GM21576 (cell line): ENCODE results near the gene ODF2L.
"Not testable (repeated sequence)": the region's sequence is repeated elsewhere in the genome, so short reads cannot be mapped to it uniquely, and the experiment has no call there.

Experiments
- ATAC-seq: cut with Tn5 transposase; IDR thresholded peaks from one replicate; pipeline ENCODE4 v1.9.1; 2021; ENCODE audit warnings: mild to moderate bottlenecking, moderate library complexity; ENCODE audit not compliant: unreplicated experiment

ODF2L gene

GRCh38 chr1:86388777-86389176, 7.3 kb downstream of the ODF2L start:
- no peak for ATAC-seq

- ATAC-seq, result no peak
Measured at GRCh38 chr1:86387916-86388627, 8.1 kb downstream of the ODF2L start.

DNA sequence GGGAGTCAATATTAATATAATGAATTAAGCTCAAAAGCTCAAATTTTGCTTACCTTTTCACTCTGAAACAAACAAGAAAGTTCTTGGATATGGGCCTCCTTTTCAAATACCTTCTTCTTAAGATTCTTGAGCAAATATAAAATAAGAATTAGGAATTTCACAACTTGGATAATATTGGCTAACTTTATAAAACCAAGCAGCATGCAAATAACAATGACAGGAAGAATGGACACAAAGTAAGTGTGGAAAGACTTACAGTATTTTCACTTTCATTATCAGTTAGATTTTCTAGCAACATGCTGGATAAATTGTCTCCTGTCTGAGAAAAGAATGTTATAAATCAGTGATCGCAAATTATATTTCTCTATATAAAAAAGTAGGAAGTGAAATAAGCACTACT, 13.2 kb downstream of the ODF2L start:
- no peak for ATAC-seq

DNA sequence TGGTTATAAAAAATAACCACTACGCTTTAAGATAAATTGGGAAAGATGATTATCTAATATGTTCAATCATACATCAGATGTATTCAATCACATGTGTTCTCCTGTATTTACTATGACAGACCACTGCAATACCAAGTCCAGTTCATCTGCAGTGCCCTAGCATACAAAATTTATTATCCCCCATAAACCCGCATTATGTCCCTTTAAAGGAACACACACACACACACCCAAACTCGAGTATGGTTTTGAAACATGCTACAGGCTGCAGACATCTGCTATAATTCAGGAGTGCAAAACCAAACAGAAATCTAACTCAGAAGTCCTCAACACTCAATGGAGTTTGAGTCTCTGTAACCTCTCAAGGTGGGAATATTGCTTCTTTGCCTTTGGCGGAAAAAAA, 14.9 kb downstream of the ODF2L start:
- no peak for ATAC-seq

DNA sequence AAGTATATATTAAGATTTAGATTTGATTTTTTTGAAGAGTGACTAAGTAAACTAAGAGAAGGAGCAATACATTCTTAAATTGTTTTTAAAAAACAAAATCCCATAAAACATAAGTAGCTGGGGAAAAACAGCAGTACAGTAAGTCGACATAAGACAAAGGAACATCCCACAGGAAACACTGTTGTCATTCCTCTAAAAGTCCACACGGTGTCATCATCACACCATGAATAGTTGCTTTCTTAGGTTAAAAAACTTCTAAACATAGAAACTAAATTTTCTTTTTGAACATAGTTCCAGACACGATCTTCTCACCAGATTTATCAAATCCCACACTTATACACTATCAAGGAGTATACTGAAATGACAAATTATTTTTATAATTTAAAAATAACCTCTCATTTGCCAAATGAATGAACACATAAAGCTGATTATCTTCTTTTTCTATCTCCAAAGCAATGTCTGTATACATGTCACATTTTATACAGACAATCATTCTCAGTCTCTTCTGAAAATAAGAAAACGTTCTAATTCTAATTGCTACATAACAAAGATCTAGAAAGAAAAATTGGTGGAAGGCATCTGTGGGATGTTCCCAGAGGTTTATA, 15.8 kb downstream of the ODF2L start:
- ATAC-seq, result peak; percentile 72

- no peak for ATAC-seq
Measured at GRCh38 chr1:86378813-86379212, 17.3 kb downstream of the ODF2L start.

DNA sequence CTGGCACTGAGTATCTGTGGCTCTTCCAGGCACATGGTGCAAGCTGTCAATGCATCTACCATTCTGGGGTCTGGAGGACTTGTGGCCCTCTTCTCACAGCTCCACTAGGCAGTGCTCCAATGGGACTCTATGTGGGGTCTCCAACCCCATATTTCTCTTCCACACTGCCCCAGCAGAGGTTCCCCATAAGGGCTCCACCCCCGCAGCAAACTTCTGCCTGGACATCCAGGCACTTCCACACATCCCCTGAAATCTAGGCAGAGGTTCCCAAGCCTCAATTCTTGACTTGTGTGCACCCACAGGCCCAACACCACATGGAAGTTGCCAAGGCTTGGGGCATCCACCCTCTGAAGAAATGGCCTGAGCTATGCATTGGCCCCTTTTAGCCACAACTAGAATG, 18.8 kb downstream of the ODF2L start:
- no peak for ATAC-seq

DNA sequence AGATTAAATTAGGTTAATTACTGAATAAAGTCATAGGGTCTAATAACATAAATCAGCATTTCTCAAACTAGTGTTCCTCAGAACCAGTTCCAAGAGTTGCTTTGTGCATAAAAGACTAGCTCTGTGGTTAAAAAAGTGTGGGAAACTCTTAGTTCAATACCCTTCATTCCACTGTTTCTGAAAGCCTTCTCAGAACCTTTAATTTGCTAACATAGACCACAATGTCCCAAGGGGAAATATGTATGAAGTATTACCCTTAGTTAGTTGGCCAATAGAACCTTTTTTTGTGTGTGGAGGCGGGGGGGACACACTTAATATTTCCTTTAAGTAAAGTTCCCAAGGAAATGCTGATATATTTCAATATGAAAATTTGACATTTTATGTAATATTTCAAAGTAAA, 20.4 kb downstream of the ODF2L start:
- no peak for ATAC-seq

- ATAC-seq, result no peak
Measured at GRCh38 chr1:86370601-86371022, 25.5 kb downstream of the ODF2L start.

DNA sequence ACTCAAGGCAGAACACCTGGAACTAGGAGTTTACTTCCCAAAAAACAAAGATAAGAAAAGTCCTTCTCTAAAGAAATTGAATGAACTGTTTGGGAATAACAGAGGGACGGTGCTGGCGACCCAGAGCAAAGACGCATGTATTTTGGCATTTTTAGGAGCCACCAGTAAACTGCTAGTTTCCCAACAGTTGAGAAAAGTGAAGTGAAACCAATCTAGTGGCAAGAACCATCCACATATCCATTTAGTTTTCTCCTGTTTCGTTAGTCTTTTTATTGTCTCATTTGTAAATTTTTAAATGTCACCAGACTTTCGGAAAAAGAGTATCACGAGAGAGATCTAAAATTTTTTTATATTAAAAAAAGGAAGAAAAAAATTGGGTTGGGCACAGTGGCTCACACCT, 30.2 kb downstream of the ODF2L start:
- no peak for ATAC-seq

DNA sequence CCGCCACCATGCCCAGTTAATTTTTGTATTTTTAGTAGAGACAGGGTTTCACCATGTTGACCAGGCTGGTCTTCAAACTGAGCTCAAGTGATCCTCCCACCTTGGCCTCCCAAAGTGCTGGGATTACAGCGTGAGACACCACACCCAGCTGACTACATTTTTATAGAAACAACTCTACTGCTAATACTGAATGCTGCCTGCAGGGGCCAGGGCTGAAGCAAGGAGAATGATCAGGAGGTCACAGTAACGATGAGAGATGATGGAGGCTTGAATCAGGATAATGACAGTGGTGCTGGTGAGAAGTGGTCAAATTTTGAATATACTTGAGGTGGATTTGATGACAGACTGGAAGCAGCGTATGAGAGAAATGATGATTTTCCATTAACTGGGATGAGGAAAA, 33.3 kb downstream of the ODF2L start:
- ATAC-seq, result no peak

- ATAC-seq, result no peak
Measured at GRCh38 chr1:86357796-86358195, 38.3 kb downstream of the ODF2L start.

GRCh38 chr1:86356247-86356646, 39.9 kb downstream of the ODF2L start:
- no peak for ATAC-seq

DNA sequence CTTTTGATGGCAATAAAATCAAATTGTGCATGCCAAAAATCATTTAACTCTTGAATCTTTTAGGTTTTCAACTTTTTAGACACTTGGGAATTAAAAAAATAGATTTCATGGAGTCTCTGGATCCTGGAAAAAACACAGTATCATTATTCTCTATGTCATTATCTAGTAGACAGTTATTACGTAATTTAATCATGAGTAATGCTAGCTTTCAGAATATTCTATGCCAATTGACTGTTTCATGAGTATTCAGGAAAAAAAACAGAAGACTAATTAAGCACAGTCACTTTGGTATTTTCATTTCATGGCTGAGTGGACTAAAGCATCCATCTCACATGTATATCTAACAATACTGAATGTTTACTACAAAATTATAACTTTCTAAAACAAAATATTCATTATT, 44.0 kb downstream of the ODF2L start:
- no peak for ATAC-seq

DNA sequence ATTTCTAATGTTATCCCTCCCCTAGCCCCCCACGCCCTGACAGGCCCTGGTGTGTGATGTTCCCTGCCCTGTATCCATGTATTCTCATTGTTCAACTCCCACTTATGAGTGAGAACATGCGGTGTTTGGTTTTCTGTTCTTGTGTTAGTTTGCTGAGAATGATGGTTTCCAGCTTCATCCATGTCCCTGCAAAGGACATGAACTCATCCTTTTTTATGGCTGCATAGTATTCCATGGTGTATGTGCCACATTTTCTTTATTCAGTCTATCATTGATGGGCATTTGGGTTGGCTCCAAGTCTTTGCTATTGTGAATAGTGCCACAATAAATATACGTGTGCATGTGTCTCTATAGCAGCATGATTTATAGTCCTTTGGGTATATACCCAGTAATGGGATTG, 45.9 kb downstream of the ODF2L start:
- not testable (repeated sequence) for ATAC-seq

- no peak for ATAC-seq
Measured at GRCh38 chr1:86346388-86346787, 49.7 kb downstream of the ODF2L start.

DNA sequence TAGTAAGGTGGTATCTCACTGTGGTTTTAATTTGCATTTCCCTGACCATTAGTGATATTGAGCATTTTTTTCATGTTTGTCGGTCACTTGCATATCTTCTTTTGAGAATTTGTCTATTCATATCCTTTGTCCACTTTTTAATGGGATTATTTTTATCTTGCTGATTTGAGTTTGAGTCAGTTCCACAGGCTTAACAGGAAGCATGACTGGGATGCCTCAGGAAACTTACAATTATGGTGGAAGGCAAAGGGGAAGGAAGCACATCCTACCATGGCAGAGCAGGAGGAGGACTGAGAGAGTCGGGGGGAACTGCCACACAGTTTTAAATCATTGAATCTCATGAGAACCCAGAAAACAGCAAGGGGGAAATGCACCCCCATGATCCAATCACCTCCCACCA, 51.1 kb downstream of the ODF2L start:
- ATAC-seq, result no peak

DNA sequence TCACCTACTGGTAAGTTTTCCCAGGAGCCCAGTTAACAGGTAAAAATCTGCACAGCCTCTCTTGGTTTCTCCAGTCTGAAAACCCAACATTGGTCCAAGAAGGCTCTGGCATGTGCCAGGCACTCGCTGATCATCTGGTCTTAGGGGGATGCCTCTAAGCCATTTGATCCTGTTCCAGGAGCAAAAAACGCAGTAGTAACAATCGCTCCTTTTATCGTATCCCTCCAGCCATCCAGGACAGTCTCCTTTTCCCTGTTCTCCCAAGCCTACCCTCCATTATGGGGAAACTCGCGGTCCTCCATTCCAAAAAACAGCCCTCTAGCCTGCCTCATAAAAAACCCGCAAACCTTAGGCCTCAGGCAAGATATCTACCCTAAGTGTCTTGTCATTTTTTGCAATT, 56.2 kb downstream of the ODF2L start:
- no peak for ATAC-seq

DNA sequence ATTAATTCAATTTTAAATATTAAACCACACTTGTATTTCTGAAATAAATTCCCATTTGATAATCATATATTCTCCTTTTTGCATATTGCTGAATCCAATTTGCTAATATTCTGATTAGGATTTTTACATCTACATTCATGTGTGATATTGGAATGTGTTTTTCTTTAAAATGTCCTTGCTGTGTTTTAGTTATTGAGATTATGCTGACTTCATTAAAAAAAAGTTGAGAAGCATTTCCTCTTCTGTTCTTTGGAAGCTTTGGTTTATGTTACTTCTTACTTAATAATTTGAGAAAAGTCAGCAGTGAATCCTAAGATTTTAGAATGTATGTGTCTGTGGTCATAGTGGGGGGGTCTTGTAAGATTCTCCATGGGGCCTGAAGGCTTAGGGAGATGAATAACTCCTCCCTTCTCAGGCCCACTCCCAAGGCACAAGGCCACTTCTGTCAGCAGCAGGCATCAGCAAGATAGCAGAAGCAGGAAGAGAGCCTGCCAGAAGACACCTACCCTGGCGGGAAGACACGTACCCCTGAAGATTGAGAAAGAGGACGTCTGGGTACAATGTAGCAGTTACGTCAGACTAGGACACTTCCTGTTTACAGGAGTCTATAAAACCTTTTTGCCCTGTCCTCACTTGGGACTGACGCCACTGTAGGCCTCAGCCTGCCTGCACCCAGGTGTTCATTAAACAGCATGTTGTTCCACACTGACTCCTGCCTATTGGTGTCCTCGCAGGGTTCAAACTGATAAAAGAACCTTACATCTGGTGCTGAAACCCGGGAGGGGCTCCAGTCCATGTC, 56.9 kb downstream of the ODF2L start:
- ATAC-seq, result no peak

- ATAC-seq, result no peak
Measured at GRCh38 chr1:86335916-86336315, 60.2 kb downstream of the ODF2L start.

DNA sequence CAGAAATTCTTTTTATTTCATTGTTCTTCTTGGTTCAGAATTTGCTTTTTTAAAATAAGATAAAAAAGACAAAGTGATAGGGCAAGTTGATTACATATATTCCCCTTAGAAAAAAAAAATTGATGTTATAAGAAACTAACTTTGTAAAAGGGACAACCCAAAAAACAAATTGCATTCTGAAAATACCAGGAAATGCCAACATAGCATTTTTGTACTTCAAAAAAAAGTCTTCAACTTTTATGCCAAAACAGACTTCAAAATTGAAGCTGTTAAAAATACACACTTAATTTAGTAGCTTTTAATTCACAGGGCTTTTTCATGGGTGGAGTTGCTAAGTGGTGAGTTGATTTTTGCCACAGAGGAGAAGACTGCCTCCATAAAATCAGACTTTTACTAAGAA, 70.9 kb downstream of the ODF2L start:
- ATAC-seq, result no peak
